Heart left ventricle (tissue), 13 donors: ENCODE data around the gene IQSEC1.

Experiments used
- CTCF ChIP-seq, 12 donors: fragments of 200-600 bp; sonication (generic) in 4 of 12; IDR thresholded peaks; one replicate each; pipeline versions ENCODE4 v1.5.0 to v1.8.0; 2018 to 2022; ENCODE audit warnings: antibody characterized with exemption in 12 of 12, mild to moderate bottlenecking in 5 of 12
- POLR2A ChIP-seq, 2 donors: fragments of 450-650 bp; IDR thresholded peaks; one replicate each; pipeline ENCODE4 v1.6.1; 2017; ENCODE audit warnings: antibody characterized with exemption in 2 of 2, mild to moderate bottlenecking in 2 of 2, moderate library complexity in 2 of 2
- donor health status: ischemic (EF 13 %, LVEDD 7.1; RV severe dilation, severe dysfunction).
- donor health status: DM: no; HTN: yes; CAD: no.
- donor health status: DM: no; HTN: no; CAD: no.
- donor health status: ischemic (EF 25% LVEDD 6.9; RV normal size, moderate dysfunction).
- donor health status: ischemic (EF 25% LVEDD 5.7; RV mildly dilated, moderate dysfunction).
- donor health status: ischemic (EF 35%, LVEDD 5.7; RV mildly dilated, moderate dysfunction).
- donor health status: nonischemic (EF 11% LVEDD 7.7; RV severe dilation, severe dysfunction).
- donor health status: DM: yes; HTN: yes; CAD: no.
- donor health status: PGD.
- donor health status: ischemic (EF 29% LVEDD 5.4; RV normal size, mild dysfunction).
- donor health status: nonischemic (EF 23%, LVEDD 6.1; RV moderate dilation, normal function).

DNA sequence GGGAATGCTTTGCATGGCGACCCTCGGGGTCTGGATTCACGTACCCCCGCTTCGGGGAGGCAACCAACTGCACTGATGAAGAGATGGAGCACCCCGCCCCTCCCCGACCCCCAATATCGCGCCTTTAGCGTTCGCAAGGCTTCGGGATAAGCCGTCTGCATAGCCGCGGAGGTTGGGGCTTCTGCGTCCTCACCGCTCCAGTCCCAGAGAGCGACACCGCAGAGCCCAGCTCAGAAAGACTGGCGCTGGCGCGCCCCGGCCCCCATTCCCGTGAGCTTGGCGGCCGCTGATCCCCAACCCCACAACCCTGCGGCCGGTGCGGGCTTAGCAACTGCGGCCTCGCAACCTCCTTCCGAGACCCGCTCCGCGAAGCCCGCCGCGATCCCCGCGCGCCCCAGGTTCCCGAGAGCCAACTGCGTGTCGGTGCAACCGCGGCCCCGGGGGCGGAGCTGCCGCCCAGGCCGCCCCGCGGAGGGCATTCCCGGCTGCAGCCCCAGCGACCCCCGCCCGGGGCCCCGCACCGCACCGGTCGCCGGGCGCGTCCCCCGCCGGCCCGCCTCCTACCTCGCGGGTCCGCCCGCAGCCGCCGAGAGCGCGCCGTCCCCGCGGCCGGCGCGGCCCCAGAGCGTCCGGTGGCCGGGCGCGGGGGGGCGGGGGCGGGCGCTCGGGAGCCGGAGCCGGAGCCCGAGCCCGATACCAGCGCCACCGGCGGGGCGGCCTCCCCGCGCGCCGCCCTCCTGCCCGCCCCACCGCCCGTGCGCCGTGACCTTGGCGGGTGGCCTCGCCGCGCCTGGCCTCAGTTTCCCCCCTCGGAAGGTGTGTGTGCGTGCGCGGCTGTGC lies 79.5 kb downstream of the IQSEC1 start:
- TF ChIP-seq CTCF (IDR thresholded peaks at IDR 0.05) (no peak), POLR2A (IDR thresholded peaks at IDR 0.05) (no peak)
